Measurements from ENCODE around the gene MED15. TPM values are rescaled to one million over a fixed set of nuclear protein-coding genes. Genes with fewer than 3 reads are reported as not detected.

MED15 gene
- total RNA-seq, 4 donors from 2014 or later: 34.0 to 54.1 (median 38.9) TPM

GRCh38 chr22:20604776-20605221 is 97.4 kb downstream of the MED15 start:
- intact Hi-C loops (cut with DNase I): no loop called here
- no peak for DNase-seq (ENCODE audit: extremely low spot score)
- TF ChIP-seq EP300 (IDR thresholded peaks at IDR 0.05): no peak
- no peak for TF ChIP-seq CTCF (IDR thresholded peaks at IDR 0.05)
- TF ChIP-seq POLR2AphosphoS5 (IDR thresholded peaks at IDR 0.05): no peak
- no peak for TF ChIP-seq POLR2A (IDR thresholded peaks at IDR 0.05; ENCODE audit: low read depth)
- Histone ChIP-seq H3K36me3 (no peaks in the 10 kb centered on the region), H3K9me3 (no peaks in the 10 kb centered on the region), H3K27ac (replicated peaks in 1 of 4) (no peak overlapping the region), H3K4me1 (no peaks in the 10 kb centered on the region), H3K27me3 (no peaks in the 10 kb centered on the region), H3K4me3 (no peak overlapping the region)
- 85% methylated on average over 16 of the region's 18 CpGs for WGBS

DNA sequence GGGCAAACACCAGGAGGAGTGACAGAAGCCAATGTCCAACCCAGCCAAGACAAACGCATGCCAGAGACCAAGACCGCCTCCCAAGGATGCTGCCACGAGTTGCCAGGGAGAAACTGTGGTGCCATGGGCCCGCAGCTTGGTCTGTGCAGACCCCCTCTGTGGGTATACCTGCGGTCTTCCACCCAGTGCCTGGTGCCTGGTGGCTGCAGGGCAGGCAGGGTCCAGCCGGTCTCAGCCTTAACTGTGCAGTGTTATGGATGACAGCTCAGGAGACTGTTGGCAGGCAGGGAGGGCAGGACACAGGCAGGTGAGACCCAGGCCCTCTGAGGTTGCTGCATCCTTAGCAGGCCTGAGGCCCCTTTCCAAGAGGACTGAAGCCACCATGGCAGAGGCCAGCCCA is 97.9 kb downstream of the MED15 start:
- WGBS: 87% methylated on average over 3 of the region's 6 CpGs
- no peak for DNase-seq (ENCODE audit: extremely low spot score)
- no peaks in the 10 kb centered on the region for H3K27me3 ChIP-seq

GRCh38 chr22:20606041-20606783 is 98.8 kb downstream of the MED15 start:
- Histone ChIP-seq H3K27ac (replicated peaks in 1 of 4) (no peak overlapping the region), H3K4me1 (no peaks in the 10 kb centered on the region), H3K4me3 (no peak overlapping the region), H3K27me3 (no peaks in the 10 kb centered on the region), H3K36me3 (no peaks in the 10 kb centered on the region), H3K9me3 (no peaks in the 10 kb centered on the region)
- intact Hi-C loops (cut with DNase I): no loop called here
- no peak for DNase-seq (ENCODE audit: extremely low spot score)
- TF ChIP-seq POLR2AphosphoS5 (IDR thresholded peaks at IDR 0.05) (no peak), POLR2A (IDR thresholded peaks at IDR 0.05; ENCODE audit: low read depth) (no peak), CTCF (IDR thresholded peaks at IDR 0.05) (peak; percentile 37 to 47 (median 38))
- WGBS: 50% methylated on average over 12 of the region's 13 CpGs

More for the DNA sequence above, 97.9 kb downstream of the MED15 start:
- Histone ChIP-seq H3K4me1 (no peaks in the 10 kb centered on the region), H3K4me3 (no peak overlapping the region), H3K9me3 (no peaks in the 10 kb centered on the region), H3K27ac (replicated peaks in 1 of 4) (no peak overlapping the region), H3K36me3 (no peaks in the 10 kb centered on the region)
- TF ChIP-seq CTCF (IDR thresholded peaks at IDR 0.05) (no peak), POLR2AphosphoS5 (IDR thresholded peaks at IDR 0.05) (no peak), POLR2A (IDR thresholded peaks at IDR 0.05; ENCODE audit: low read depth) (no peak), EP300 (IDR thresholded peaks at IDR 0.05) (no peak)
- intact Hi-C loops (cut with DNase I): no loop called here

GRCh38 chr22:20606784-20607128 is 99.3 kb downstream of the MED15 start:
- peaks cover 0 to 3% (median 0%) of the 10 kb centered on the region in 4 donors for H3K27me3 ChIP-seq
- no peak for DNase-seq (ENCODE audit: extremely low spot score)
- H3K36me3 ChIP-seq: no peaks in the 10 kb centered on the region
- H3K4me3 ChIP-seq: no peak overlapping the region
- no peak overlapping the region for H3K27ac ChIP-seq (replicated peaks in 1 of 4)
- WGBS: 96% methylated on average over 6 of the region's 9 CpGs
- no peaks in the 10 kb centered on the region for H3K9me3 ChIP-seq
- H3K4me1 ChIP-seq: no peaks in the 10 kb centered on the region
- intact Hi-C loops (cut with DNase I): no loop called here
- no peak for TF ChIP-seq POLR2AphosphoS5 (IDR thresholded peaks at IDR 0.05)
- TF ChIP-seq EP300 (IDR thresholded peaks at IDR 0.05): no peak
- no peak for TF ChIP-seq CTCF (IDR thresholded peaks at IDR 0.05)
- no peak for TF ChIP-seq POLR2A (IDR thresholded peaks at IDR 0.05; ENCODE audit: low read depth)

All from esophagus muscularis mucosa (tissue), 4 donors.